Inflammatory macrophage treated with lipopolysaccharide for 1 hour (primary cell): ENCODE data around the gene UPP1.
"Not testable (repeated sequence)": the region's sequence is repeated elsewhere in the genome, so short reads cannot be mapped to it uniquely, and the experiment has no call there.

Experiments
- DNase-seq, 2 donors: peaks; one replicate each; pipeline ENCODE4 v3.0.0-alpha.2; 2020 to 2022

Gene UPP1

GRCh38 chr7:48112401-48113165, 23.5 kb downstream of the UPP1 start:
- peak; percentile 46 to 79 for DNase-seq

GRCh38 chr7:48113275-48113674, 24.2 kb downstream of the UPP1 start:
- DNase-seq = peak; percentile 85 to 96

- no peak for DNase-seq
These were observed 25.1 kb downstream of the UPP1 start for GRCh38 chr7:48114115-48114514.

DNA sequence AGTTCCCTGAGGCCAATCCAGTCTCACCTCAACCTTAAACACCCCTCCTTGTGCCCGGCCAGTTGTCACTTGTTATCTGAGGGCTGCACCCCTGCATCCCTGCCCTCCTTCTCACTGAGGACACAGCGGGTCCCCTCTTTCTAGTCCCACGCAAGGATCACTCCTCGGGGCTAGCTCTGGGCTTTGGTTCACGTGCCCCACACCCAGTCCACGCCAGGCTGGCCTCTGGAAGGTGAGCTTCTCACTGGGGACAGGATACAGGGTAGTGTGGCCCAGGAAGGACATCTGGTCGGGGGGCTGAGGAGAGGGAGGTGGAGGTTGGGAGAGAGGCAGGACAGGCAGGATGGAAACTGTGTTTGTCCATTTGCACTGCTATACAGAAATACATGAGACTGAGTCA, 25.5 kb downstream of the UPP1 start:
- DNase-seq = no peak

- DNase-seq = no peak
These were observed 27.0 kb downstream of the UPP1 start for GRCh38 chr7:48116043-48116442.

DNA sequence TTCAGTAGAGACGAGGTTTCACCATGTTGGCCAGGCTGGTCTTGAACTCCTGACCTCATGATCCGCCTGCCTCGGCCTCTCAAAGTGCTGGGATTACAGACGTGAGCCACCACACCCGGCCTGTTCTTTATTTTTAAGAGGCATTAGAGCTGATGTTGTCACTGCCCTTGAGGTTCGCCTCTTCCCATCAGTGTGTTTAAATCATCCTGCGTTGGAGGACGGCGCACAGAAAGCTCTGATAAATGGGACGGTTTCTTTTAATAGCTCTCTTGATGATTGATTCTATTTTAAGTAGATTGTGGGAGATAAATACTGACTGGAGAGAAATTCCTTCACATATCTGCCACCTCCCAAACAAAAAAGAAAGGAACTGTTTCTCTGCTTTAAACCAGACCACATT, 29.0 kb downstream of the UPP1 start:
- no peak for DNase-seq

DNA sequence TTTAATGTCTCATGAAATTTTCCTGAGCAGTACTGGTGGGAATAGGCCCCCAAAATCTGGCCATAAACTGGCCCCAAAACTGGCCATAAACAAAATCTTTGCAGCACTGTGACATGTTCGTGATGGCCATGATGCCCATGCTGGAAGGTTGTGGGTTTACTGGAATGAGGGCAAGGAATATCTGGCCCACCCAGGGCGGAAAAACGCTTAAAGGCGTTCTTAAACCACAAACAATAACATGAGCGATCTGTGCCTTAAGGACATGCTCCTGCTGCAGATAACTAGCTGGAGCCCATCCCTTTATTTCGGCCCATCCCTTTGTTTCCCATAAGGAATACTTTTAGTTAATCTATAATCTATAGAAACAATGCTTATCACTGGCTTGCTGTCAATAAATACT, 31.5 kb downstream of the UPP1 start:
- not testable (repeated sequence) for DNase-seq

DNA sequence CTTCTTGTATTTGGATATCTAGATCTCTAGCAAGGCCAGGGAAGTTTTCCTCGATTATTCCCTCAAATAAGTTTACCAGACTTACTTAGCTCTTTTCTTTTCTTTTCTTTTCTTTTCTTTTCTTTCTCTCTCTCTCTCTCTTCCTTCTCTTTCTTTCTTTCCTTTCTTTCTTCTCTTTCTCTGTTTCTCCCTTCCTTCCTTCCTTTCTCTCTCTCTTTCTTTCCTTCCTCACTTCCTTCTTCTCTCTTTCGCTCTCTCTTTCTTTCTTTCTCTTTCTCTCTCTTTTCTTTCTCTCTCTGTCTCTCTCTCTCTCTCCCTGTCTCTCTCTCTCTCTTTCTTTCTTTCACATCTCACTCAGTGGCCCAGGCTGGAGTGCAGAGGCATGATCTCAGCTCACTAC, 37.0 kb downstream of the UPP1 start:
- no peak for DNase-seq

DNA sequence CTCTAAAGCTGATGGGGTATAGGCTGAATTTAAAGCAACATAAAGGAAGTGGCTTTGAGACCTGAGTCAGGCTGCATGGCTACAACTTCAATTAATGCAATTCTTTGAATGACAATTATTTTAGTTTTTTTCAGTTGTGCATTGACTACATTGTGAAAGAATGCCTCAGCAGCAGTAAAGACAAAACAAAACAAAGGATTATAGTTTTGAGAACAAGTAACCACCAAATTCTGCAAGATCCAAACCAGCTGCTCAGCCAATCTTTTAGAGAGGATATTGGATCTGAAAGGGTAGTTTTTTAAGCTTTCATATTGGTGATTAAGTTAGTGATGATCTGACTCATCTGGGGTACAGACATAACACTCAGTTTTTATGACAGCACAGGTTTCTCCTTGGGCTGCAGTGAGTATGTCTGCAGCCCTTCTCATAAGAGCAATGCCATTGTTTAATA, 41.6 kb downstream of the UPP1 start:
- DNase-seq = no peak

- no peak for DNase-seq
These were observed 43.7 kb downstream of the UPP1 start for GRCh38 chr7:48132792-48133191.

DNA sequence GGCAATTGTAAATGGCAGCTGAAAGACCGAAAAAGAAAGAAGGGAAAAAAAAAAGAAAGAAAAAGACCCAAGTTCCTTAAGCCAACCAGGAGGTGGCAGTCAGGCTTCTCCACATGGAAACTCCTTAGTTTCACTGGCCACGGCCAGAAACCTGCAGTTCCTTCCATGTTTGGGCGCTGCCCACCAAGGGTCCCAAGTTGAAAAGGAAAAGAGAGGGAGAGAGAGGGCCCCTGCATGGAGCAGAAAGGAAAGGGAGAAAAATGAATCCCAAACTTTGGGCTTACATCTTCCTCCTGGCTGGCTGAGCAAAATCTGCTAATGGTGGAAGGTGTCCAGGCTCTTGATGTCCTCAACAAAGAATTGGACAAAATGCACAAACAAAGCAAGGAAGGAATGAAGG, 50.4 kb downstream of the UPP1 start:
- DNase-seq = no peak

- peak in 1 of 2 donors; percentile 19 for DNase-seq
These were observed 51.1 kb downstream of the UPP1 start for GRCh38 chr7:48140001-48140681.

GRCh38 chr7:48141521-48141920, 52.5 kb downstream of the UPP1 start:
- no peak for DNase-seq

GRCh38 chr7:48144291-48144768, 55.3 kb downstream of the UPP1 start:
- DNase-seq = peak in 1 of 2 donors; percentile 9

DNA sequence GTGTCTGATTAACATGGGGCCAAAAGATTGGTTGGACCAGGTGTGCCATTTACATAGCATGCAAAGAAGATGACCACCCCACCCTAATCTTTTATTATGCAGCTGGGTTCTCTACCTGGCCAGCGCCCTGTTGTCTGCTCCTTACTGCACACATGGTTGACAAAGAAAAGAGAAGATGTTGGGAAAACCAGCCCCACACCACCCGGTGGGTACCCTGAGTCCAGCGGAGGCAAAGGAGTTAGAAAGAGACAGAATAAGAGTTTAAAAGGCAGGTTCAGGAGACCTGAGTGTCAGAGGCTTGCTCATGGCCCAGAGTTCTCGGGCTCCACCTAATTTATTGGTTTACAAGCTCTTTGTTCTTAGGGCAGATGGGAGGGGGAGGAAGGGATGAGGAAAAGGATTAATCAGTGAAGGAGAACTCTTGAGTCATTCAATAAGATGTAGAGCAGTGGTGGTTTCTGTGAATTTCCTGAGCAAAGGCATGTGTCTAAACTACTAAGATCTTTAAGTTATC, 58.1 kb downstream of the UPP1 start:
- no peak for DNase-seq

DNA sequence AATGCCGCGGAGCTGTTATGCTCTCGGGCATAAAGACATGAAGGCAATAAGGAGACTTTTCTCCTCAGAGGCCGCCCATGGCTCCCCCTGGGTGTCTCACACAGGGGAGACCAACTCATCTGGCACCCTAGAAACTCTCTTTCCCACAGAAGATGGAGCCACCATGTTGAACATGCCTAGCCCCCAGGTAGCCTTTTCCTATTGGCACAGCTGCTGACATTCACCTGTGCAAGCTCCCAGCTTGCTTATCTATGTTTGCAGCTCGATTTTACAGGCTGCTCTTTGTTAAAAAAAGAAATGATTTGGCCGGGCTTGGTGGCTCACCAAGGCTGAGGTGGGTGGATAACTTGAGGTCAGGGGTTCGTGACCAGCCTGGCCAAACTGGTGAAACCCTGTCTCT, 58.6 kb downstream of the UPP1 start:
- DNase-seq = not testable (repeated sequence)

GRCh38 chr7:48148311-48148710, 59.2 kb downstream of the UPP1 start:
- no peak for DNase-seq

DNA sequence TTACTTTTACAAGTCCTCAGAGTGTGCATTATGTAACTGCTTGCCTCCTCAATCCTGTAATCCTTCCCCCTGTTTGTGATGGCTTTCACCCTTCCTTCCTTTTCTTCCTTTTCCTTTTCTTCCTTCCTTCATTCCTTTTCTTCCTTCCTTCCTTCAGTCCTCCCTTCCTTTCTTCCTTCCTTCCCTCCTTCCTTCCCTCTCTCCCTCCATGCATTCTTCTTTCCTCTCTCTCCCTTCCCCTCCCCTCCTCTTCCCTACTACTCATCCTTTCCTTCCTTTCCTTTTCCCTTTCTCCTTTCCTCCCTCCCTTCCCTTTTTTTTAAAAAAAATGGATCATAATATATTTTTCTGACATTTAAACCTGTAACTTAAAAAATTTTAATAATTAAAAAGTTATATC, 60.0 kb downstream of the UPP1 start:
- DNase-seq = no peak

- DNase-seq = no peak
These were observed 61.0 kb downstream of the UPP1 start for GRCh38 chr7:48150086-48150485.

DNA sequence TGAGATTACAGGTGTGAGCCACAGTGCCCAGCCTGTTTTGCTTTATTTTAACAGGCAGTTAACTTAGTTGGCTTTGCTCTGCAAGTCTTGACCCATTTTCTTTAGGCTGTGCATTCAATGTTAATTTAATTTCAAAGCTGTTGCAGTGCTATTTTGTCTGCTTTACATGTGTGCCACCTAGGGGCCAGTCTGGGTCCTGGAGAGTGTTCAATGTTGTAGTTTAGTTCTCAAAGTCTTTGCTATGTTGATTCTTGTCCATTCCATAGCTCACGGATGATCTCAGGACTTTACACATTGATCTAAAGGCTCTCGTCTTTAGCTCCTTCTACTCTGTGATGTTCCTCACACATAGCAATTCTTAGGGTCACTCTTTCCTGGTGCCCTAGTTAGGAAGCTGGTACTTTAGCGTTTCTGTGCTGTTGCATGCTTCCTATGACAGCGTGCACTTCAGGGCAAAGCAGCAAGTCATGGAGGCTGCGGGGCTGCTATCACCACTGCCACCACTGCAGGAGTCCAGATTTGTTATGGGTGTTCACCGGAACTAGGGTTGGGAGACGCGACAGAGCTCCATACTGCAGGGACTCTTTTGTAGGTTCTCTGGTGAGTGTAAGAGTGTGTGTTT, 65.8 kb downstream of the UPP1 start:
- DNase-seq = peak; percentile 44 to 71
